Pancreas (tissue), 10 donors: ENCODE results near the gene STARD8. TPM values are rescaled to one million over a fixed set of nuclear protein-coding genes. Genes with fewer than 3 reads are reported as not detected.
A peak's percentile ranks its signal among the peaks of the same experiment; 100 is the strongest.

Experiments
- ATAC-seq, 4 donors: fragments of 200-7000 bp; cut with Tn5 transposase; one replicate each; pipeline versions ENCODE4 v1.8.0 to v1.9.1; 2020; ENCODE audit warnings: mild to moderate bottlenecking in 4 of 4, moderate library complexity in 4 of 4
- DNase-seq, 6 donors: peaks; one replicate each; pipeline ENCODE4 v3.0.0-alpha.2; 2020
- FAIRE-seq: peaks from 2 replicates; lab custom pipeline; 2012; peaks lifted over from hg19 to GRCh38; lab: Jason Lieb, UNC
- H3K27ac ChIP-seq, 4 donors: fragments of 200-600 bp; sonication (generic); 1 replicate in 3 of 4; 2 replicates in 1 of 4; pipeline versions ENCODE4 v1.5.0 to v1.8.0; 2020
- H3K27me3 ChIP-seq, 4 donors: fragments of 200-600 bp; one replicate each; pipeline ENCODE4 v1.8.0; 2021
- H3K36me3 ChIP-seq, 3 donors: fragments of 200-600 bp; sonication (generic) in 1 of 3; one replicate each; pipeline versions ENCODE4 v1.5.0 to v1.8.0; 2020 to 2021
- H3K4me1 ChIP-seq, 3 donors: fragments of 200-600 bp; one replicate each; pipeline ENCODE4 v1.8.0; 2021
- H3K4me3 ChIP-seq, 4 donors: fragments of 200-600 bp; sonication (generic) in 2 of 4; one replicate each; pipeline versions ENCODE4 v1.5.0 to v1.8.0; 2020 to 2021
- H3K9me3 ChIP-seq, 4 donors: fragments of 200-600 bp; one replicate each; pipeline ENCODE4 v1.8.0; 2021
- WGBS, 2 donors: extraction: QIAGEN DNeasy Blood & Tissue Kit; methylation state at CpG; one replicate each; pipeline ENCODE4 v1.1.7; 2013; 5-methylcytosine and 5-hydroxymethylcytosine counted together
- intact Hi-C, 3 donors: fragments of 100-400 bp; cut with DNase I; formaldehyde crosslinking; loops; one replicate each; pipeline versions ENCODE4 v1.11.1 to v1.14.2; 2022
- polyA plus RNA-seq, 2 donors: library from polyadenylated mRNA; stranded (reverse); fragments of 200-250 nt; gene quantifications; one replicate each; pipeline ENCODE4 v1.2.3, GENCODE V29; 2013
- total RNA-seq, 6 donors: library from RNA; stranded (reverse); fragmentation: NEBNext Ultra II Directional in 4 of 6; extraction: Animal tissue kit (Norgen Biotek cat#: 25700) in 4 of 6; gene quantifications; one replicate each; pipeline versions ENCODE4 v1.2.1 to v1.2.4, GENCODE V29; 2021 to 2023
- TF ChIP-seq, protein P1 (sequence below), 4 donors: fragments of 200-600 bp; sonication (generic) in 3 of 4; IDR thresholded peaks; one replicate each; pipeline versions ENCODE4 v1.5.0 to v1.8.0; 2021; ENCODE audit warnings: antibody characterized with exemption in 4 of 4
- donor health status: healthy with polysubstance abuse.
- donor health status: DM: no; HTN: no; CAD: no; lungs with moderate emphysema.
- donor health status: DM: no; HTN: no; CAD: no.
- donor health status: control.
- donor health status: control.
- donor health status: Bipolar disorder and iron deficiency.
- donor health status: DM: yes; HTN: yes; CAD: no.
- donor health status: DM: no; HTN: no; CAD: no.
- donor health status: DM: no; HTN: no; CAD: no.
- donor health status: DM: yes; HTN: yes; CAD: no.

The STARD8 gene
- total and polyA plus RNA-seq, 8 donors: 2.3 to 3.7 (median 2.9) TPM

DNA sequence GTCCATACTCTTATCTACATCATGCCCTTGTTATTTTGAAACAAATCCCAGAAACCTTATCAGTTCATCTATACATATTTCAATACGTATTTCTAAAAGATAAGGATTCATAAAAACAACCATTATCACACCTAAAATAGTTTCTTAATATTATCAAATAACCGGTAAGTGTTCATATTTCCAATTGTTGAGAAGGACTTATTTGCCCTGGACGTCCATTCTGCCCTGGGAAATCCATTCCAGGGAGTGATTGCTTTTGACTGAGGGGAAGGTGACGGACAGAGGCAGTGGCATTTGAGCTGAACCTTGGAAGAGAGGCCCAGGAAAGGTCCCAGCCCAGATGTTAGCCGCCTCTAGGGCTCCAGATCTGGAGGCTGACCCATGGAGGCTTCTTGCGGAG is 49.6 kb downstream of the STARD8 start:
- no peak overlapping the region for H3K27ac ChIP-seq
- TF ChIP-seq, protein P1, sequence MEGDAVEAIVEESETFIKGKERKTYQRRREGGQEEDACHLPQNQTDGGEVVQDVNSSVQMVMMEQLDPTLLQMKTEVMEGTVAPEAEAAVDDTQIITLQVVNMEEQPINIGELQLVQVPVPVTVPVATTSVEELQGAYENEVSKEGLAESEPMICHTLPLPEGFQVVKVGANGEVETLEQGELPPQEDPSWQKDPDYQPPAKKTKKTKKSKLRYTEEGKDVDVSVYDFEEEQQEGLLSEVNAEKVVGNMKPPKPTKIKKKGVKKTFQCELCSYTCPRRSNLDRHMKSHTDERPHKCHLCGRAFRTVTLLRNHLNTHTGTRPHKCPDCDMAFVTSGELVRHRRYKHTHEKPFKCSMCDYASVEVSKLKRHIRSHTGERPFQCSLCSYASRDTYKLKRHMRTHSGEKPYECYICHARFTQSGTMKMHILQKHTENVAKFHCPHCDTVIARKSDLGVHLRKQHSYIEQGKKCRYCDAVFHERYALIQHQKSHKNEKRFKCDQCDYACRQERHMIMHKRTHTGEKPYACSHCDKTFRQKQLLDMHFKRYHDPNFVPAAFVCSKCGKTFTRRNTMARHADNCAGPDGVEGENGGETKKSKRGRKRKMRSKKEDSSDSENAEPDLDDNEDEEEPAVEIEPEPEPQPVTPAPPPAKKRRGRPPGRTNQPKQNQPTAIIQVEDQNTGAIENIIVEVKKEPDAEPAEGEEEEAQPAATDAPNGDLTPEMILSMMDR (IDR thresholded peaks at IDR 0.05): no peak
- peaks cover 0 to 5% (median 0%) of the 10 kb centered on the region in 3 donors for H3K4me1 ChIP-seq
- DNase-seq: no peak
- WGBS, 2 donors: 51% methylated on average over 6 of the region's 6 CpGs
- FAIRE-seq: no peak
- ATAC-seq: no peak
- no peak overlapping the region for H3K4me3 ChIP-seq
- no peaks in the 10 kb centered on the region for H3K9me3 ChIP-seq
- H3K27me3 ChIP-seq: no peaks in the 10 kb centered on the region
- no peaks in the 10 kb centered on the region for H3K36me3 ChIP-seq
- intact Hi-C loops: no loop called here

DNA sequence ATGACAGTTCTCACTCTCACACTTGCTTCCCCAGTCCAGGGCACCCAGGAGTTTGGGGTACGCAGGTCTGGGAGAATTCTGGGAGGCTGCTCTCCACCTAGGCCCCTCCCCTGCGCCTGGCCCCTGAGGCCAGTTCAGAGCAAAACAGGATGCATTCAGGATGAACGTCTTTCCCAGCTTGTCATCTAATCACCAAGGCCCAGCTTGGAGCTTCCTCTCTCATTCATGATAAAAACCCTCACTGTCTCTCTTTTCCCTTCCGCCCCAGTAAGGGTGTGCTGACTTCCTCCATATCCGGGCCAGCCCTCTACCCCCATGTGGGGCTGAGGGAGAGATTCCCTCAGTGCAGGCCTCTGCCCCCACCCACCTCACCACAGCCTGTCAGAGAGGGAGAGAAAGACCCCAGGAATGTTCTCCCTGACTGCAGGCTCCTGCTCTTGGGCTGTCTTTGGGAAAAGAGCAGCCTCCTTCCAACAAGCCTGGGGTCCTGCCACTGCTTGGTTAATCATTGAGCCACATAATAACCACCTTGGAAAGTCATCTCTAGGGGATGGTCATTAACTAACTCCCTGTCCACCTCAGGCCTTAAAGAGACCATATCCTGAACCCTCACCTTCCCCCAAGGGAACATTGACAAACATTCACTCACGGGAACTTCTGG is 50.1 kb downstream of the STARD8 start:
- no peak for ATAC-seq
- FAIRE-seq: no peak
- Histone ChIP-seq H3K36me3 (no peaks in the 10 kb centered on the region), H3K27ac (no peak overlapping the region), H3K27me3 (no peaks in the 10 kb centered on the region), H3K4me3 (no peak overlapping the region), H3K9me3 (no peaks in the 10 kb centered on the region), H3K4me1 (peaks cover 0 to 5% (median 0%) of the 10 kb centered on the region in 3 donors)
- intact Hi-C loops: no loop called here
- no peak for DNase-seq
- WGBS, 2 donors: 52 to 63% methylated on average over 6 of the region's 6 CpGs
- TF ChIP-seq, protein P1 (IDR thresholded peaks at IDR 0.05): no peak

DNA sequence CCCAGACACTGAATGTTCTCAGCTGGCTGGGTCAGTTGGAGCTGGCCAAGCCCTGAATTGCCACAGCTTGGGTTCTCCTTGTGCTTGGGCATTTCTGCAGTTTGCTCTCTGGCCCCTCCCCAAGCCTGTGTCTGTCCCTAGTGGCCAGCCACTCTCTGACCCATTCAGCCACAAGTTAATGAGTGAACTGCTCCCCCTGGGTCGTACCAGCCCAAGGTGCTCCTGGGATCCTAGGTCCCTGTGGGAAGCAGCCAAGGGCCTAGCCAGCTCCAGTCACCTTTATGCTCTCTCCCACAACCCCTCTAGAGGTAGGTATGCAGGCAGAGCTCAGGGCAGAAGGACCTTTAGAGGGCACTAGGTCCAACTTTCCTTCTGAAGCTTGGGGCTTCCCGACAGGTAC is 51.5 kb downstream of the STARD8 start:
- ATAC-seq: peak; percentile 66 to 88 (median 82)
- no peak overlapping the region for H3K4me3 ChIP-seq
- H3K27ac ChIP-seq: peak overlapping the region in 1 of 4 donors; percentile 37
- FAIRE-seq: no peak
- no peaks in the 10 kb centered on the region for H3K36me3 ChIP-seq
- WGBS, 2 donors: 22 to 38% methylated on average over 2 of the region's 2 CpGs
- H3K4me1 ChIP-seq: peaks cover 0 to 5% (median 0%) of the 10 kb centered on the region in 3 donors
- TF ChIP-seq, protein P1 (IDR thresholded peaks at IDR 0.05): peak in 1 of 4 donors; percentile 12
- DNase-seq: peak in 5 of 6 donors; percentile 67 to 74 (median 71)
- intact Hi-C loops: no loop called here
- H3K27me3 ChIP-seq: no peaks in the 10 kb centered on the region
- no peaks in the 10 kb centered on the region for H3K9me3 ChIP-seq

DNA sequence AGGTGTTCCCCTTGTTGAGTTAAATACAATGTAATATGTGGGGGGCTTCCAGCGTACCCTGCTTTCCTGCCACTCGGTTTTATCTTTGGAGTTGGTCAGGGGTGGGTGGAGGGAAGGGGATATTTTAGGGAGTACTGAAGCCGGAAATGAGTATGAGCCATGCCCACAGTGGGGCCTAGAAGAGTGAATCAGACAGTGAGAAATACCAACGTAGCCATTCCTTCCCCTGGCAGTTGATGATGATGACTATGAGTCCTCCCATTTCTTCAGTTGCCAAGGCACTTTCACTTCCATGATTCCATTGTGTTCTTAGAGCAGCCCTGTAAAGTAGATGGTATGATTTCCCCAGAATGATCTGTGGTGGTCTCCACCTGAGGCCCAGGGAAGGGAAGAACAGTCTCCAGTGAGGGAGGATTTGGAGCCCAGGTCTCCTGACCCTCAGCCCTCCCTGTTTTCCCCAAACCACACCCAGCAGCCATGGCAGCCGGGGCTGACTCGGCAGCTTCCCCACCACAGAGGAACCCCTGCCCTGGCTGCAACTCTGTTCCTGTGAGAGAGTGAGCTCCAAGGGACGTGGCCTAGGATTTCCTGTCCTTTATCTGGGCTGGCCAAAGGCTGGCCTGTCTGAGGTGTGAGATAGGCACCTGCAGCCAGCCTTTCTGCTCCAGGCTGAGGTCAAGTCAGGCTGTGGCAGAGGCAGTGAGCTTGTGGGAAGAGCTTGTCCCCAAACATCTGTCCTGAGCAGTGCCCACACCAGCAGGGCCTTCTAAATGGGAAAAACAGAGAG is 52.7 kb downstream of the STARD8 start:
- Histone ChIP-seq H3K4me3 (no peak overlapping the region), H3K4me1 (peaks cover 0 to 5% (median 0%) of the 10 kb centered on the region in 3 donors), H3K27me3 (no peaks in the 10 kb centered on the region), H3K27ac (peak overlapping the region in 2 of 4 donors; percentile 5 to 20), H3K36me3 (no peaks in the 10 kb centered on the region), H3K9me3 (no peaks in the 10 kb centered on the region)
- intact Hi-C loops: no loop called here
- no peak for FAIRE-seq
- WGBS, 2 donors: 56 to 58% methylated on average over 7 of the region's 7 CpGs
- peak in 2 of 6 donors; percentile 40 to 53 for DNase-seq
- ATAC-seq: peak; percentile 8 to 48 (median 36)
- TF ChIP-seq, protein P1 (IDR thresholded peaks at IDR 0.05): no peak
